Endothelial cell of umbilical vein (primary cell): Measurements from ENCODE around the gene FNIP1.

Experiments used
- EZH2 ChIP-seq: IDR thresholded peaks from 2 replicates; pipeline ENCODE4 v1.6.1; 2012; ENCODE audit warnings: borderline replicate concordance, low read depth, mild to moderate bottlenecking, moderate library complexity, low read length, inconsistent platforms; ENCODE audit not compliant: severe bottlenecking
- JUN ChIP-seq: IDR thresholded peaks from 2 replicates; pipeline ENCODE4 v1.6.1; 2011; ENCODE audit warnings: borderline replicate concordance, low read depth; ENCODE audit not compliant: insufficient read length, insufficient read depth
- POLR2A ChIP-seq: IDR thresholded peaks from 2 replicates; pipeline ENCODE4 v1.6.1; 2012; ENCODE audit warnings: low read depth, mild to moderate bottlenecking, control low read depth, low read length
- POLR2AphosphoS5 ChIP-seq: IDR thresholded peaks from 2 replicates; pipeline ENCODE4 v1.6.1; 2012; ENCODE audit warnings: low read depth, mild to moderate bottlenecking, control low read depth, low read length, moderate library complexity; ENCODE audit not compliant: insufficient read depth
- TF ChIP-seq, protein P1 (sequence below), 2 donors: IDR thresholded peaks; 1 replicate in 1 of 2; 2 replicates in 1 of 2; pipeline ENCODE4 v1.5.1; 2011; ENCODE audit warnings: low read length in 2 of 2, mild to moderate bottlenecking in 2 of 2, moderate library complexity in 2 of 2, control low read depth in 1 of 2, inconsistent platforms in 1 of 2, low read depth in 1 of 2; ENCODE audit not compliant: insufficient read depth in 1 of 2; ENCODE audit errors: extremely low read depth in 1 of 2

DNA sequence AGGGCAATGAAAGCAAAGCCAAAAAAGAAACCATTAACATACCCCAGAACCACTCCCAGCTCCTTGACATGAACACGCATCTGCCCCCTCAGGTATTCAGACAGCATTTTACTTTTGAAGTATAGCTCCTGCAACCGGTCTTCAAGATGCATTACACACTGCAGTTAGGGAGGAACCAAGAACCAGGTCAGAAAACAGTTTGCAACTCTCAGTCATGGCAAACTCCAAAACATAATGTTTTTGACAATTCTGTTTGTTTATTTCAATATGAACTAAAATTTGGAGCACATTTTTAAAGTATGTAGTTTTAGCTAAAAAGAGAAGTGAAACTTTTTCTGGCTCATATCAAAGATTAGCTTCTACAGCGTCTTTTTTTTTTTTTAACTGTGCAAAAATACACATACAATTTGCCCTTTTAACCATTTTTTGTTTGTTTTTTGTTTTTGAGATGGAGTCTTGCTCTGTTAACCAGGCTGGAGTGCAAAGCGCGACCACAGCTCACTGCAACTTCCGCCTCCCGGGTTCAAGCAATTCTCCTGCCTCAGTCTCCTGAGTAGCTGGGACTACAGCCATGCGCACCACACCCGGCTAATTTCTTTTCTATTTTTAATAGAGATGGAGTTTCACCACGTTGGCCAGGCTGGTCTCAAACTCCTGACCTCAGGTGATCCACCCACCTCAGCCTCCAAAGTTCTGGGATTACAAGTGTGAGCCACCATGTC, 149.6 kb downstream of the FNIP1 start:
- TF ChIP-seq, protein P1, sequence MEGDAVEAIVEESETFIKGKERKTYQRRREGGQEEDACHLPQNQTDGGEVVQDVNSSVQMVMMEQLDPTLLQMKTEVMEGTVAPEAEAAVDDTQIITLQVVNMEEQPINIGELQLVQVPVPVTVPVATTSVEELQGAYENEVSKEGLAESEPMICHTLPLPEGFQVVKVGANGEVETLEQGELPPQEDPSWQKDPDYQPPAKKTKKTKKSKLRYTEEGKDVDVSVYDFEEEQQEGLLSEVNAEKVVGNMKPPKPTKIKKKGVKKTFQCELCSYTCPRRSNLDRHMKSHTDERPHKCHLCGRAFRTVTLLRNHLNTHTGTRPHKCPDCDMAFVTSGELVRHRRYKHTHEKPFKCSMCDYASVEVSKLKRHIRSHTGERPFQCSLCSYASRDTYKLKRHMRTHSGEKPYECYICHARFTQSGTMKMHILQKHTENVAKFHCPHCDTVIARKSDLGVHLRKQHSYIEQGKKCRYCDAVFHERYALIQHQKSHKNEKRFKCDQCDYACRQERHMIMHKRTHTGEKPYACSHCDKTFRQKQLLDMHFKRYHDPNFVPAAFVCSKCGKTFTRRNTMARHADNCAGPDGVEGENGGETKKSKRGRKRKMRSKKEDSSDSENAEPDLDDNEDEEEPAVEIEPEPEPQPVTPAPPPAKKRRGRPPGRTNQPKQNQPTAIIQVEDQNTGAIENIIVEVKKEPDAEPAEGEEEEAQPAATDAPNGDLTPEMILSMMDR (IDR thresholded peaks at IDR 0.05; ENCODE audit: extremely low read depth in 1 of 2, insufficient read depth in 1 of 2, low read depth in 1 of 2, low read length in 2 of 2), result no peak
- TF ChIP-seq POLR2AphosphoS5, result no peak
- TF ChIP-seq POLR2A, result no peak
- no peak for TF ChIP-seq EZH2
- TF ChIP-seq JUN, result no peak
